Measurements from ENCODE around the gene AVPR1A.

GRCh38 chr12:63144556-63144955 lies 6.4 kb downstream of the AVPR1A start:
- TF ChIP-seq, protein P1, sequence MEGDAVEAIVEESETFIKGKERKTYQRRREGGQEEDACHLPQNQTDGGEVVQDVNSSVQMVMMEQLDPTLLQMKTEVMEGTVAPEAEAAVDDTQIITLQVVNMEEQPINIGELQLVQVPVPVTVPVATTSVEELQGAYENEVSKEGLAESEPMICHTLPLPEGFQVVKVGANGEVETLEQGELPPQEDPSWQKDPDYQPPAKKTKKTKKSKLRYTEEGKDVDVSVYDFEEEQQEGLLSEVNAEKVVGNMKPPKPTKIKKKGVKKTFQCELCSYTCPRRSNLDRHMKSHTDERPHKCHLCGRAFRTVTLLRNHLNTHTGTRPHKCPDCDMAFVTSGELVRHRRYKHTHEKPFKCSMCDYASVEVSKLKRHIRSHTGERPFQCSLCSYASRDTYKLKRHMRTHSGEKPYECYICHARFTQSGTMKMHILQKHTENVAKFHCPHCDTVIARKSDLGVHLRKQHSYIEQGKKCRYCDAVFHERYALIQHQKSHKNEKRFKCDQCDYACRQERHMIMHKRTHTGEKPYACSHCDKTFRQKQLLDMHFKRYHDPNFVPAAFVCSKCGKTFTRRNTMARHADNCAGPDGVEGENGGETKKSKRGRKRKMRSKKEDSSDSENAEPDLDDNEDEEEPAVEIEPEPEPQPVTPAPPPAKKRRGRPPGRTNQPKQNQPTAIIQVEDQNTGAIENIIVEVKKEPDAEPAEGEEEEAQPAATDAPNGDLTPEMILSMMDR (conservative IDR thresholded peaks at IDR 0.05): no peak
- TF ChIP-seq EZH2 (IDR thresholded peaks at IDR 0.05; ENCODE audit: low read depth): no peak
